GM18873 (cell line): ENCODE measurements around the gene CXCL17.
"Not testable (repeated sequence)": the region's sequence is repeated elsewhere in the genome, so short reads cannot be mapped to it uniquely, and the experiment has no call there.

Experiments
- ATAC-seq: cut with Tn5 transposase; IDR thresholded peaks from one replicate; pipeline ENCODE4 v1.9.1; 2021; ENCODE audit warnings: mild to moderate bottlenecking, moderate library complexity, moderate number of reproducible peaks; ENCODE audit not compliant: unreplicated experiment, low FRiP score

The CXCL17 gene

GRCh38 chr19:42466521-42467182 lies 23.9 kb upstream of the CXCL17 start:
- ATAC-seq, result no peak

GRCh38 chr19:42465827-42466280 lies 23.1 kb upstream of the CXCL17 start:
- no peak for ATAC-seq

GRCh38 chr19:42461700-42462324 lies 19.1 kb upstream of the CXCL17 start:
- ATAC-seq, result no peak

GRCh38 chr19:42461231-42461630 lies 18.5 kb upstream of the CXCL17 start:
- ATAC-seq, result not testable (repeated sequence)

GRCh38 chr19:42459926-42460325 lies 17.2 kb upstream of the CXCL17 start:
- ATAC-seq, result no peak

- ATAC-seq, result no peak
Measured at GRCh38 chr19:42455621-42456081, 12.9 kb upstream of the CXCL17 start.

GRCh38 chr19:42455086-42455485 lies 12.3 kb upstream of the CXCL17 start:
- no peak for ATAC-seq

GRCh38 chr19:42452590-42452989 lies 9.8 kb upstream of the CXCL17 start:
- no peak for ATAC-seq

- no peak for ATAC-seq
Measured at GRCh38 chr19:42450314-42450934, 7.7 kb upstream of the CXCL17 start.

GRCh38 chr19:42448306-42448705 lies 5.6 kb upstream of the CXCL17 start:
- not testable (repeated sequence) for ATAC-seq

GRCh38 chr19:42445948-42446347 lies 3.2 kb upstream of the CXCL17 start:
- ATAC-seq, result no peak

- no peak for ATAC-seq
Measured at GRCh38 chr19:42443944-42444398, 1.2 kb upstream of the CXCL17 start.

GRCh38 chr19:42441049-42441445 lies 1.7 kb downstream of the CXCL17 start:
- no peak for ATAC-seq

GRCh38 chr19:42440357-42441048 lies 2.2 kb downstream of the CXCL17 start:
- no peak for ATAC-seq

GRCh38 chr19:42436006-42436405 lies 6.7 kb downstream of the CXCL17 start:
- no peak for ATAC-seq

- no peak for ATAC-seq
Measured at GRCh38 chr19:42435316-42435715, 7.4 kb downstream of the CXCL17 start.

- ATAC-seq, result no peak
Measured at GRCh38 chr19:42433503-42434260, 9.1 kb downstream of the CXCL17 start.

- ATAC-seq, result no peak
Measured at GRCh38 chr19:42431486-42431885, 11.3 kb downstream of the CXCL17 start.

- ATAC-seq, result no peak
Measured at GRCh38 chr19:42428676-42429075, 14.1 kb downstream of the CXCL17 start.

- ATAC-seq, result no peak
Measured at GRCh38 chr19:42427313-42427712, 15.4 kb downstream of the CXCL17 start, which contains the start of gene LIPE. Gene LIPE (minus strand): TSS chr19:42427388. CDS start chr19:42427149, 239 bp downstream.
